Neural crest cell (in vitro differentiated cells): ENCODE data around the gene ALK. TPM values are rescaled to one million over a fixed set of nuclear protein-coding genes. Genes with fewer than 3 reads are reported as not detected.

Experiments
- DNase-seq: peaks from one replicate; pipeline ENCODE4 v3.0.0; 2021; ENCODE audit warnings: low read depth, mixed read lengths, low spot score
- H3K27ac Mint-ChIP-seq: one replicate; pipeline ENCODE4 v1.8.0; 2021; ENCODE audit warnings: mild to moderate bottlenecking, mixed read lengths; ENCODE audit not compliant: unreplicated experiment
- H3K27me3 Mint-ChIP-seq: 2 replicates; pipeline ENCODE4 v1.8.0; 2021; ENCODE audit warnings: low read depth, mild to moderate bottlenecking, mixed read lengths
- H3K36me3 Mint-ChIP-seq: 2 replicates; pipeline ENCODE4 v1.8.0; 2021; ENCODE audit warnings: low read depth, mild to moderate bottlenecking, mixed read lengths
- H3K4me1 Mint-ChIP-seq: 2 replicates; pipeline ENCODE4 v1.8.0; 2021; ENCODE audit warnings: mixed read lengths
- H3K4me3 Mint-ChIP-seq: one replicate; pipeline ENCODE4 v1.8.0; 2021; ENCODE audit warnings: mild to moderate bottlenecking, mixed read lengths
- H3K9me3 Mint-ChIP-seq: 2 replicates; pipeline ENCODE4 v1.8.0; 2021; ENCODE audit warnings: mixed read lengths
- CTCF ChIP-seq: fragments of 200-600 bp; sonication (generic); conservative IDR thresholded peaks from 2 replicates; pipeline ENCODE4 v1.5.0; 2021; ENCODE audit warnings: antibody characterized with exemption, mild to moderate bottlenecking
- total RNA-seq: library from RNA; stranded (reverse); gene quantifications from 2 replicates; pipeline ENCODE4 v1.2.1, GENCODE V29; 2021

ALK gene
- total RNA-seq, 1 donor from 2014 or later: 2.0 TPM

- no peak for DNase-seq
- Mint-ChIP-seq H3K36me3 (no peaks in the 10 kb centered on the region), H3K27me3 (no peaks in the 10 kb centered on the region), H3K4me1 (peaks cover 29% of the 10 kb centered on the region), H3K9me3 (no peaks in the 10 kb centered on the region), H3K27ac (no peak overlapping the region), H3K4me3 (no peak overlapping the region)
- TF ChIP-seq CTCF: no peak
Observed at GRCh38 chr2:29351916-29352591, 569.3 kb downstream of the ALK start.

- no peaks in the 10 kb centered on the region for H3K27me3 Mint-ChIP-seq
- TF ChIP-seq CTCF: no peak
- no peaks in the 10 kb centered on the region for H3K36me3 Mint-ChIP-seq
- peaks cover 29% of the 10 kb centered on the region for H3K4me1 Mint-ChIP-seq
- no peaks in the 10 kb centered on the region for H3K9me3 Mint-ChIP-seq
- no peak for DNase-seq
- no peak overlapping the region for H3K4me3 Mint-ChIP-seq
- H3K27ac Mint-ChIP-seq: peak overlapping the region; percentile 51
Observed at GRCh38 chr2:29351248-29351647, 570.1 kb downstream of the ALK start.

- Mint-ChIP-seq H3K27ac (no peak overlapping the region), H3K4me1 (peaks cover 34% of the 10 kb centered on the region), H3K4me3 (no peak overlapping the region), H3K9me3 (no peaks in the 10 kb centered on the region), H3K27me3 (no peaks in the 10 kb centered on the region), H3K36me3 (no peaks in the 10 kb centered on the region)
- no peak for TF ChIP-seq CTCF
- no peak for DNase-seq
Observed at GRCh38 chr2:29349316-29350030, 571.9 kb downstream of the ALK start.

GRCh38 chr2:29347774-29348461 lies 573.5 kb downstream of the ALK start:
- TF ChIP-seq CTCF: no peak
- Mint-ChIP-seq H3K27me3 (no peaks in the 10 kb centered on the region), H3K36me3 (no peaks in the 10 kb centered on the region), H3K4me1 (peaks cover 29% of the 10 kb centered on the region), H3K4me3 (no peak overlapping the region), H3K9me3 (no peaks in the 10 kb centered on the region), H3K27ac (no peak overlapping the region)
- no peak for DNase-seq

GRCh38 chr2:29345236-29345635 lies 576.1 kb downstream of the ALK start:
- no peak for TF ChIP-seq CTCF
- no peak for DNase-seq
- Mint-ChIP-seq H3K9me3 (no peaks in the 10 kb centered on the region), H3K27ac (no peak overlapping the region), H3K4me1 (peaks cover 19% of the 10 kb centered on the region), H3K27me3 (no peaks in the 10 kb centered on the region), H3K36me3 (no peaks in the 10 kb centered on the region), H3K4me3 (no peak overlapping the region)
